Skeletal muscle tissue (tissue), 4 donors: Measurements from ENCODE around the gene TMEM184B. TPM values are rescaled to one million over a fixed set of nuclear protein-coding genes. Genes with fewer than 3 reads are reported as not detected.

Experiments
- H3K27ac ChIP-seq: one replicate; pipeline ENCODE4 v1.7.0; 2013; ENCODE audit warnings: mild to moderate bottlenecking, low read depth, low read length, inconsistent platforms
- H3K27me3 ChIP-seq, 3 donors: one replicate each; pipeline ENCODE4 v1.7.0; 2013; ENCODE audit warnings: low read length in 3 of 3; ENCODE audit not compliant: control insufficient read depth in 3 of 3, insufficient read depth in 3 of 3
- H3K36me3 ChIP-seq, 3 donors: one replicate each; pipeline ENCODE4 v1.7.0; 2013; ENCODE audit warnings: low read length in 3 of 3; ENCODE audit not compliant: control insufficient read depth in 3 of 3, insufficient read depth in 3 of 3
- H3K4me1 ChIP-seq, 3 donors: one replicate each; pipeline ENCODE4 v1.7.0; 2013; ENCODE audit warnings: low read length in 3 of 3, mild to moderate bottlenecking in 3 of 3; ENCODE audit not compliant: control insufficient read depth in 3 of 3, insufficient read depth in 3 of 3
- H3K4me3 ChIP-seq, 3 donors: one replicate each; pipeline ENCODE4 v1.7.0; 2013; ENCODE audit warnings: low read length in 3 of 3
- H3K9ac ChIP-seq, 3 donors: one replicate each; pipeline ENCODE4 v1.7.0; 2013; ENCODE audit warnings: low read length in 3 of 3, mild to moderate bottlenecking in 3 of 3, moderate library complexity in 2 of 3, low read depth in 1 of 3
- H3K9me3 ChIP-seq, 3 donors: one replicate each; pipeline ENCODE4 v1.7.0; 2013; ENCODE audit warnings: low read length in 3 of 3; ENCODE audit not compliant: control insufficient read depth in 3 of 3
- total RNA-seq: library from RNA; depleted of rRNA; stranded (reverse); fragments of >200 nt; gene quantifications from one replicate; pipeline ENCODE4 v1.2.3, GENCODE V29; 2014
- donor health status: Osteomylitis.

TMEM184B gene
- total RNA-seq, 1 donor from 2014 or later = 11.0 TPM

- peak overlapping the region; percentile 18 for H3K27ac ChIP-seq
- H3K36me3 ChIP-seq = peaks cover 76 to 93% (median 77%) of the 10 kb centered on the region in 3 donors
- no peaks in the 10 kb centered on the region for H3K9me3 ChIP-seq
- H3K27me3 ChIP-seq = no peaks in the 10 kb centered on the region
- H3K4me3 ChIP-seq = no peak overlapping the region
- peaks cover 11 to 29% (median 26%) of the 10 kb centered on the region in 3 donors for H3K4me1 ChIP-seq
- no peak overlapping the region for H3K9ac ChIP-seq
Observed at GRCh38 chr22:38295863-38296262, 23.1 kb upstream of the TMEM184B start.

DNA sequence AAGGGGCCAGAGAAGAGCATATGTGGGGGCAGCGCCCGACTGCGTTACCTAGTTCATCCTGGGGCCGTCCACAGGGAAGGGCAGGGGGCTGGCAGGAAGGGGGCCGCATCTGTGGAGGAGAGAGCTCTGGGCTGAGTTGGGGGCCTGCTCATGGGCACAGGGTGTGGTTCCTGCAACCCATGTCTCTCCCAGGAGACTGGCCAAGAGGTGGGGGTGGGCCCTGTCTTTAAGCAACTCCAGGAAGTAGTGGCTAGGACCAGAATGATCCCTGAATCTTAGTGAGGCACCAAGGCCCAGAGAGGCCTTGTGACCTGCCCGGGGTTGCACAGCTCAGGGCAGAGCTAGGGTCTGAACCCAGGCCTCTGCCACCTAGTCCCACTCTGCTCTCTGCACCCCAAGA, 22.5 kb upstream of the TMEM184B start:
- Histone ChIP-seq H3K27ac (no peak overlapping the region), H3K9me3 (no peaks in the 10 kb centered on the region), H3K4me1 (peaks cover 11 to 29% (median 26%) of the 10 kb centered on the region in 3 donors), H3K9ac (peak overlapping the region in 1 of 3 donors; percentile 8), H3K36me3 (peaks cover 71 to 88% (median 72%) of the 10 kb centered on the region in 3 donors), H3K4me3 (no peak overlapping the region), H3K27me3 (no peaks in the 10 kb centered on the region)

DNA sequence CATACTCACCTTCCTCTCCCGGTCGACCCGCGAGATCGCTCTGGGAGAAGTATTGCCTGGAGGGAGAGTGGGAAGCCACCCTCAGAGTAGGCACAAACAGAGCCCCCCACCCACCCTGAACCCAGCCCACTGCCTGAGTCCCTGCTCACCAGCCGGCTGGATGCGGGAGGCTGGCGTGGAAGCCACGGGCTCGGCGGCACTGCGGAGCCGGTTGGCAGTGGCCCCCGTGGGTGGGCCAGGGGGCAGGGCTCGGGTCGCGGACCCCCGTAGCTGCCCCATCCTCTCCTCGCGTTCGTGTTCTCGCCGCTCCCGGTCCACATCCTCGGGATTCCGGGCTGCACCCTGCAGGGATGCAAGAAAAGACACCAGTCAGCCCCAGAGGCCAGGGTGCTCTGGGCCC, 21.4 kb upstream of the TMEM184B start:
- Histone ChIP-seq H3K36me3 (peaks cover 63 to 81% (median 69%) of the 10 kb centered on the region in 3 donors), H3K4me3 (no peak overlapping the region), H3K4me1 (peaks cover 4 to 21% (median 19%) of the 10 kb centered on the region in 3 donors), H3K27me3 (no peaks in the 10 kb centered on the region), H3K9me3 (no peaks in the 10 kb centered on the region), H3K27ac (no peak overlapping the region), H3K9ac (no peak overlapping the region)

GRCh38 chr22:38292694-38293093, 19.9 kb upstream of the TMEM184B start:
- no peak overlapping the region for H3K9ac ChIP-seq
- H3K36me3 ChIP-seq = peaks cover 55 to 68% (median 55%) of the 10 kb centered on the region in 3 donors
- peak overlapping the region; percentile 25 for H3K27ac ChIP-seq
- H3K27me3 ChIP-seq = no peaks in the 10 kb centered on the region
- no peak overlapping the region for H3K4me3 ChIP-seq
- H3K9me3 ChIP-seq = no peaks in the 10 kb centered on the region
- H3K4me1 ChIP-seq = peaks cover 4 to 16% (median 16%) of the 10 kb centered on the region in 3 donors

DNA sequence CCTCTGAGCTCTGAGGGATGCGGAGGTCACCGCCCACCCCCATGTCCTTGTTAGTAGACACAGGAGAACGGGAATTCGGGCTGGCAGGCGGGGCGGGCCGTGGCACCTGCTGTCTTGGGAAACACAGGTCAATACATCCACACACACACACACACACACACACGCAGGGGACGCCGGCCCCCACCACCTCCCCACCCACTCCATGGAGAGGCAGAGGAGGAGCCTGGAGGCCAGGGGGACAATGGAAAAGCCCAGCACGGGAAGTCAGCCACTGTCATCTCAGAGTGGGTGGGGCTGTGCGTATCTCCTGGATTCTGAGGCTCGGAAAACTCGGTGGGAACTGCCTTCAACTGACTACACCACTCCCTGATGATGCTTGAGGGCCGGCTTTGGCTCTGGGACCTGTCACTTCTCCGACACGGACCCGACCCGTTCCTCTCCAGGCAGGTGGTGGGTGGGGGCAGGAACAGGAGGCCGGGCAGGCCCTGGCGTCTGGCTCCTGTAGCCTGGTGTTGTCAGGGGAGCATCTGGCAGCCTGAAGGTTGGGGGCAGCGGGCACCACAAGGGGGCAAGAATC, 18.5 kb upstream of the TMEM184B start:
- Histone ChIP-seq H3K9me3 (no peaks in the 10 kb centered on the region), H3K36me3 (peaks cover 42 to 54% (median 43%) of the 10 kb centered on the region in 3 donors), H3K4me1 (peaks cover 8 to 12% (median 9%) of the 10 kb centered on the region in 3 donors), H3K27ac (no peak overlapping the region), H3K27me3 (no peaks in the 10 kb centered on the region), H3K4me3 (no peak overlapping the region), H3K9ac (no peak overlapping the region)

GRCh38 chr22:38290347-38290746, 17.5 kb upstream of the TMEM184B start:
- no peaks in the 10 kb centered on the region for H3K27me3 ChIP-seq
- no peak overlapping the region for H3K27ac ChIP-seq
- no peak overlapping the region for H3K9ac ChIP-seq
- no peaks in the 10 kb centered on the region for H3K9me3 ChIP-seq
- no peak overlapping the region for H3K4me3 ChIP-seq
- H3K4me1 ChIP-seq = peaks cover 0 to 5% (median 4%) of the 10 kb centered on the region in 3 donors
- peaks cover 33 to 45% (median 39%) of the 10 kb centered on the region in 3 donors for H3K36me3 ChIP-seq

DNA sequence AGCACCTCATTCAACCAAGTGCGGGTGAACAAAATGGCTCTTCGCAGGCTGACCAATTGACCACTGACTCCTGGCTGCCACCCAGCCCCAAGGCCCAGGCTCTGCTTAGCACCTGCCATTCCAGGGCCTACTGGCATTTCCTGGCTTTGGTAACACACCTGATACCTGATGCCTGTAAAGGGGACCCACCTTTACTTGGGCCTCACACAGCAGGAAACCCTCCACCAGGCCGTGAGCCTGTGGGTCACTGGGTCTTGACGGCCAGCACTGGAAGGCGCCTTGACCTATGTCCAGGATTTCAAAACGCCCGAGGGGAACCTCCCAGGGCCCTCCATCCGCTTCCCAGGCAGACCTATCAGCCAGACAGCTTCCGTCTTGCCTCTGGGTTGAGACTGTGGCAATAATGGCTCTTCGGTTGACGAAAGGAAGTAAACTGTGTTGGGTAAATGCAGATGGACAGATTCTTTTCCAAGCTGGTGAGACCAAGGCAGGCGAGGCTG, 16.8 kb upstream of the TMEM184B start:
- H3K36me3 ChIP-seq = peaks cover 27 to 38% (median 36%) of the 10 kb centered on the region in 3 donors

DNA sequence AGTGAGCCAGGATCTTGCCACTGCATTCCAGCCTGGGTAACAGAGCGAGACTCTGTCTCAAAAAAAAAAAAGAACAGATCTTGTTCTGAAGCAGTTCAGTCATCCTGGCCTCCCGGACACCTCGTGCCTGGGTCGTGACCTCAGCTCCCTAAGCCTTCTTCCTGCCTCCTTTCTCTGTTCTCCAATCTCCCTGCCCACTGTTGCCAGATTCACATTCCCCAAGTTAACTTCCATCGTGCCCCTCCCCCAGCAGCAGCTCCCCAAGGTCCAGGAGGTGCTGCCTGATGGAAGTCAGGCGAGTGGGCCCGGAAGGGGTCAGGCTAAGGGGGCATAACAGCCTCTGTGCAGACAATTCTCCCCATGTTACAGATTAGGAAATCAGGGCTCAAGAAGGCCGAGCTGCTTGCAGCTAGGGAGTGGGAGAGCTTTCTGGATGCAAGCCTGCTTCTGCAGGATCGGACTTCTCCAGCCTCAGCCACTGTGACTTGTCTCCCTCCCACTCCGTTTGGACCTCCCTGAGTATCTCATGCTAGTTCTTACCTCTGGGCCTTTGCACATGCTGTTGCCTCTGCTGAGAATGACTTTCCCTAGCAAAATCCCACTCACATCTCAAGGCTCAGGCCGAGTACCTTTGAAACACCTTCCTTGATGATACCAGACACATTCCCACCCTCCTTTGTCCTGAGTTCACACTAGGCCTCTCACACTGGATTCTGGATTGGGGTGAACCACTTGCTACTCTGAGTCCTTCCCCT, 14.3 kb upstream of the TMEM184B start:
- H3K9ac ChIP-seq = no peak overlapping the region
- no peak overlapping the region for H3K27ac ChIP-seq
- H3K4me3 ChIP-seq = no peak overlapping the region
- peaks cover 5 to 14% (median 5%) of the 10 kb centered on the region in 3 donors for H3K4me1 ChIP-seq
- H3K9me3 ChIP-seq = no peaks in the 10 kb centered on the region
- no peaks in the 10 kb centered on the region for H3K27me3 ChIP-seq
- peaks cover 15 to 19% (median 16%) of the 10 kb centered on the region in 3 donors for H3K36me3 ChIP-seq

More for the DNA sequence above, 16.8 kb upstream of the TMEM184B start:
- no peak overlapping the region for H3K27ac ChIP-seq
- no peaks in the 10 kb centered on the region for H3K27me3 ChIP-seq
- H3K4me3 ChIP-seq = no peak overlapping the region
- peaks cover 0 to 5% (median 4%) of the 10 kb centered on the region in 3 donors for H3K4me1 ChIP-seq
- no peak overlapping the region for H3K9ac ChIP-seq
- H3K9me3 ChIP-seq = no peaks in the 10 kb centered on the region

- H3K27ac ChIP-seq = no peak overlapping the region
- no peak overlapping the region for H3K9ac ChIP-seq
- H3K27me3 ChIP-seq = no peaks in the 10 kb centered on the region
- H3K4me1 ChIP-seq = peaks cover 5 to 14% (median 5%) of the 10 kb centered on the region in 3 donors
- no peaks in the 10 kb centered on the region for H3K9me3 ChIP-seq
- peaks cover 7 to 11% (median 8%) of the 10 kb centered on the region in 3 donors for H3K36me3 ChIP-seq
- H3K4me3 ChIP-seq = no peak overlapping the region
Observed at GRCh38 chr22:38285018-38285417, 12.2 kb upstream of the TMEM184B start.

DNA sequence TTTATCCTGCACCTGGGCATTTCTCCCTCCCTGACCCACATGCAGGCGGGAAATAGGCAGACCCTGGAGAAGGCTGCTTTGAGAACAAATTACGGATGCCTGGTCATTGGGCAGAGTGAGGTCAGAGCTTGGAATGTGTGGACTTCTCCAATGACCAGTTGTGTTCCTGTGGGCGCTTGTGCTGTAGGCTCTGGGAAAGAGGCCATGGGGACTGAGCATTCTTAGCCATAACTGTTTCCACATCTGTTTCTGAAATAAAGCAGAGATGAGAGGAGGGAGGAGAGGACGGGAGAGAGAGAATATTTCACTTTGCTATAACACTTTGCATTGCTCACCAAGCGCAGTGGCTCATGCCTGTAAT, 11.2 kb upstream of the TMEM184B start:
- no peaks in the 10 kb centered on the region for H3K27me3 ChIP-seq
- peaks cover 5 to 14% (median 5%) of the 10 kb centered on the region in 3 donors for H3K4me1 ChIP-seq
- peak overlapping the region; percentile 54 for H3K27ac ChIP-seq
- H3K9ac ChIP-seq = peak overlapping the region in 2 of 3 donors; percentile 2 to 50
- H3K36me3 ChIP-seq = peaks cover 0 to 5% (median 3%) of the 10 kb centered on the region in 3 donors
- H3K9me3 ChIP-seq = no peaks in the 10 kb centered on the region
- no peak overlapping the region for H3K4me3 ChIP-seq
